Keratinocyte (primary cell): ENCODE results near the gene NPAS3.

Source experiments
- EZH2 ChIP-seq: IDR thresholded peaks from one replicate; pipeline ENCODE4 v1.6.1; 2012; ENCODE audit warnings: inconsistent platforms, mild to moderate bottlenecking, low read length, moderate library complexity
- TF ChIP-seq, protein P1 (sequence below), 3 experiments: IDR thresholded peaks in 1 of 3; conservative IDR thresholded peaks in 1 of 3; optimal IDR thresholded peaks in 1 of 3; 2 replicates in 2 of 3; 3 replicates in 1 of 3; pipeline versions ENCODE3 to v1.5.1; 2011; ENCODE audit warnings: low read length in 3 of 3, mild to moderate bottlenecking in 3 of 3, moderate library complexity in 2 of 3, control low read depth in 1 of 3, inconsistent platforms in 1 of 3; ENCODE audit not compliant: insufficient read depth in 2 of 3; ENCODE audit errors: extremely low read depth in 1 of 3

GRCh38 chr14:32977913-32978312, 39.2 kb downstream of the NPAS3 start:
- TF ChIP-seq, protein P1, sequence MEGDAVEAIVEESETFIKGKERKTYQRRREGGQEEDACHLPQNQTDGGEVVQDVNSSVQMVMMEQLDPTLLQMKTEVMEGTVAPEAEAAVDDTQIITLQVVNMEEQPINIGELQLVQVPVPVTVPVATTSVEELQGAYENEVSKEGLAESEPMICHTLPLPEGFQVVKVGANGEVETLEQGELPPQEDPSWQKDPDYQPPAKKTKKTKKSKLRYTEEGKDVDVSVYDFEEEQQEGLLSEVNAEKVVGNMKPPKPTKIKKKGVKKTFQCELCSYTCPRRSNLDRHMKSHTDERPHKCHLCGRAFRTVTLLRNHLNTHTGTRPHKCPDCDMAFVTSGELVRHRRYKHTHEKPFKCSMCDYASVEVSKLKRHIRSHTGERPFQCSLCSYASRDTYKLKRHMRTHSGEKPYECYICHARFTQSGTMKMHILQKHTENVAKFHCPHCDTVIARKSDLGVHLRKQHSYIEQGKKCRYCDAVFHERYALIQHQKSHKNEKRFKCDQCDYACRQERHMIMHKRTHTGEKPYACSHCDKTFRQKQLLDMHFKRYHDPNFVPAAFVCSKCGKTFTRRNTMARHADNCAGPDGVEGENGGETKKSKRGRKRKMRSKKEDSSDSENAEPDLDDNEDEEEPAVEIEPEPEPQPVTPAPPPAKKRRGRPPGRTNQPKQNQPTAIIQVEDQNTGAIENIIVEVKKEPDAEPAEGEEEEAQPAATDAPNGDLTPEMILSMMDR (optimal IDR thresholded peaks at IDR 0.05 in 1 of 3, IDR thresholded peaks at IDR 0.05 in 1 of 3, conservative IDR thresholded peaks at IDR 0.05 in 1 of 3; ENCODE audit: extremely low read depth in 1 of 3, insufficient read depth in 2 of 3, low read length in 3 of 3), result no peak
- TF ChIP-seq EZH2, result no peak
